GM12878 (cell line): ENCODE results near the gene ATRNL1. TPM values are rescaled to one million over a fixed set of nuclear protein-coding genes. Genes with fewer than 3 reads are reported as not detected.

Source experiments
- ATAC-seq: fragments of 200-7000 bp; cut with Tn5 transposase; 3 replicates; pipeline ENCODE4 v1.9.1; 2020; ENCODE audit warnings: mild to moderate bottlenecking, moderate library complexity
- BruUV-seq: library from RNA; stranded (reverse); fragments of 400-500 nt; replicated peaks from 2 replicates; lab custom pipeline; 2021; lab: Mats Ljungman, UMichigan
- CTCF ChIA-PET: fragments of 300-600 bp; sonication (Branson Sonifier 250); formaldehyde crosslinking; extraction: SDS; loops from one replicate; lab custom pipeline; 2021; ENCODE audit warnings: inconsistent platforms; lab: Yijun Ruan, JAX
- POLR2A ChIA-PET: fragments of 350-600 bp; formaldehyde crosslinking; extraction: SDS; loops from one replicate; lab custom pipeline; 2021; ENCODE audit warnings: inconsistent platforms; lab: Charles Lee
- RAD21 ChIA-PET: fragments of 300-600 bp; sonication (Branson Sonifier 250); formaldehyde crosslinking; loops from one replicate; lab custom pipeline; 2023; ENCODE audit warnings: antibody characterized with exemption; ENCODE audit not compliant: unreplicated experiment; lab: Charles Lee
- SMC1A ChIA-PET: fragments of 300-600 bp; sonication (Branson Sonifier 250); formaldehyde crosslinking; loops from one replicate; lab custom pipeline; 2023; ENCODE audit not compliant: unreplicated experiment, uncharacterized antibody; lab: Charles Lee
- DNase-seq: peaks from one replicate; pipeline ENCODE4 v3.0.0-alpha.2; 2011; ENCODE audit warnings: low read depth, low spot score
- FAIRE-seq: peaks from 3 replicates; lab custom pipeline; 2011; peaks lifted over from hg19 to GRCh38; lab: Jason Lieb, UNC
- H2AFZ ChIP-seq: 2 replicates; pipeline ENCODE4 v1.6.0; 2011; ENCODE audit warnings: low read depth, low read length, control low read depth; ENCODE audit not compliant: control insufficient read depth
- H3K27ac ChIP-seq: 2 replicates; pipeline ENCODE4 v1.5.1; 2011; ENCODE audit warnings: control low read depth; ENCODE audit not compliant: control insufficient read depth, insufficient read depth
- H3K27me3 ChIP-seq, 2 experiments: replicated peaks in 1 of 2; 2 replicates each; pipeline versions ENCODE4 v1.6.0 to v1.6.1; 2011; ENCODE audit warnings: low read length in 1 of 2; ENCODE audit not compliant: control insufficient read depth in 2 of 2, insufficient read depth in 2 of 2
- H3K36me3 ChIP-seq, 2 experiments: 2 replicates each; pipeline ENCODE4 v1.5.1; 2011; ENCODE audit warnings: low read length in 1 of 2; ENCODE audit not compliant: control insufficient read depth in 2 of 2, insufficient read depth in 2 of 2
- H3K4me1 ChIP-seq: 2 replicates; pipeline ENCODE4 v1.6.1; 2011; ENCODE audit warnings: mild to moderate bottlenecking, low read length, moderate library complexity, mixed read lengths; ENCODE audit not compliant: control insufficient read depth, insufficient read depth
- H3K4me2 ChIP-seq: 2 replicates; pipeline ENCODE4 v1.6.0; 2011; ENCODE audit warnings: control low read depth; ENCODE audit not compliant: control insufficient read depth, insufficient read depth
- H3K4me3 ChIP-seq: fragments of 200-600 bp; sonication (generic); 2 replicates; pipeline ENCODE4 v1.5.1; 2016
- H3K79me2 ChIP-seq: 2 replicates; pipeline ENCODE4 v1.6.0; 2011; ENCODE audit warnings: low read length; ENCODE audit not compliant: control insufficient read depth, insufficient read depth
- H3K9ac ChIP-seq: 2 replicates; pipeline ENCODE4 v1.8.0; 2011; ENCODE audit warnings: low read length, control low read depth, mixed read lengths; ENCODE audit not compliant: control insufficient read depth, insufficient read depth
- H3K9me3 ChIP-seq: replicated peaks from 3 replicates; pipeline ENCODE4 v1.5.1; 2011; ENCODE audit warnings: mild to moderate bottlenecking, low read length; ENCODE audit not compliant: control insufficient read depth, insufficient read depth
- H4K20me1 ChIP-seq: 2 replicates; pipeline ENCODE4 v1.6.0; 2011; ENCODE audit not compliant: control insufficient read depth, insufficient read depth
- BCL11A ChIP-seq: IDR thresholded peaks from 2 replicates; pipeline ENCODE4 v1.6.1; 2011; ENCODE audit warnings: low read depth, low read length
- BCL3 ChIP-seq: IDR thresholded peaks from 2 replicates; pipeline ENCODE4 v1.6.1; 2011; ENCODE audit warnings: borderline replicate concordance, low read depth, mild to moderate bottlenecking, moderate library complexity, low read length; ENCODE audit not compliant: insufficient read depth, poor library complexity, severe bottlenecking
- EGR1 ChIP-seq, 2 experiments: IDR thresholded peaks; 1 replicate in 1 of 2; 2 replicates in 1 of 2; pipeline ENCODE4 v1.6.1; 2011 to 2012; ENCODE audit warnings: low read depth in 2 of 2, low read length in 2 of 2, borderline replicate concordance in 1 of 2, mild to moderate bottlenecking in 1 of 2, moderate library complexity in 1 of 2
- GATAD2B ChIP-seq: fragments of 450-650 bp; conservative IDR thresholded peaks from 2 replicates; pipeline ENCODE4 v1.6.1; 2017; ENCODE audit warnings: low read depth, mild to moderate bottlenecking, moderate library complexity
- HCFC1 ChIP-seq: fragments of 150-350 bp; IDR thresholded peaks from 2 replicates; pipeline ENCODE4 v1.6.1; 2014; ENCODE audit warnings: low read length
- LARP7 ChIP-seq: fragments of 450-650 bp; IDR thresholded peaks from 2 replicates; pipeline ENCODE4 v1.6.1; 2017; ENCODE audit warnings: mild to moderate bottlenecking
- MTA3 ChIP-seq: IDR thresholded peaks from 2 replicates; pipeline ENCODE4 v1.6.1; 2012; ENCODE audit warnings: low read length, inconsistent platforms, borderline replicate concordance
- NFIC ChIP-seq: IDR thresholded peaks from 2 replicates; pipeline ENCODE4 v1.6.1; 2012; ENCODE audit warnings: low read depth, mild to moderate bottlenecking, inconsistent platforms, low read length, moderate library complexity
- NFXL1 ChIP-seq: fragments of 450-650 bp; IDR thresholded peaks from 2 replicates; pipeline ENCODE4 v1.6.1; 2017; ENCODE audit warnings: antibody characterized with exemption, mild to moderate bottlenecking, borderline replicate concordance
- RAD21 ChIP-seq: IDR thresholded peaks from 2 replicates; pipeline ENCODE4 v1.6.1; 2011; ENCODE audit warnings: mild to moderate bottlenecking, low read depth, low read length, moderate library complexity; ENCODE audit not compliant: insufficient read depth
- RAD51 ChIP-seq: fragments of 450-650 bp; IDR thresholded peaks from 2 replicates; pipeline ENCODE4 v1.6.1; 2016; ENCODE audit warnings: moderate library complexity, mild to moderate bottlenecking, inconsistent platforms
- SMC3 ChIP-seq: IDR thresholded peaks from 2 replicates; pipeline ENCODE4 v1.6.1; 2011; ENCODE audit warnings: low read length, improper control_type of control experiment, borderline replicate concordance
- SPI1 ChIP-seq: IDR thresholded peaks from 2 replicates; pipeline ENCODE4 v1.6.1; 2011; ENCODE audit warnings: low read depth, mild to moderate bottlenecking, low read length, moderate library complexity, borderline replicate concordance; ENCODE audit not compliant: insufficient read depth
- TARDBP ChIP-seq: IDR thresholded peaks from 2 replicates; pipeline ENCODE4 v1.6.1; 2016; ENCODE audit warnings: borderline replicate concordance
- USF2 ChIP-seq: IDR thresholded peaks from 2 replicates; pipeline ENCODE4 v1.6.1; 2011; ENCODE audit warnings: low read depth, low read length, improper control_type of control experiment, borderline replicate concordance
- ZBTB40 ChIP-seq: fragments of 450-650 bp; IDR thresholded peaks from 2 replicates; pipeline ENCODE4 v1.6.1; 2016; ENCODE audit warnings: mild to moderate bottlenecking, moderate library complexity, borderline replicate concordance
- ZNF274 ChIP-seq: IDR thresholded peaks from one replicate; pipeline ENCODE4 v1.8.0; 2011; ENCODE audit not compliant: insufficient read length, insufficient read depth
- ZNF384 ChIP-seq: IDR thresholded peaks from 2 replicates; pipeline ENCODE4 v1.6.1; 2012; ENCODE audit warnings: low read depth, mild to moderate bottlenecking, low read length, improper control_type of control experiment, borderline replicate concordance
- WGBS: methylation state at CpG from one replicate; pipeline ENCODE4 v1.1.6; 2016; ENCODE audit warnings: low lambda C conversion rate; ENCODE audit not compliant: insufficient replicate concordance, insufficient coverage; ENCODE audit errors: missing lambda C conversion rate; 5-methylcytosine and 5-hydroxymethylcytosine counted together
- in situ Hi-C: fragments of 300-500 bp; cut with MboI; formaldehyde crosslinking; loops from 9 replicates; pipeline ENCODE4 v1.14.3; 2018; ENCODE audit warnings: mixed read lengths
- intact Hi-C: fragments of 100-400 bp; cut with micrococcal nuclease; formaldehyde crosslinking; loops from one replicate; pipeline ENCODE4 v1.14.2; 2022; ENCODE audit not compliant: unreplicated experiment
- polyA plus RNA-seq, 11 experiments: library from polyadenylated mRNA; depleted of rRNA in 4 of 11; unstranded in 6 of 11; stranded (reverse) in 5 of 11; fragments of >200 nt; fragmentation: Nextera tagmentation in 4 of 11; fragmentation: Illumina TruSeq in 1 of 11; extraction: Ambion mirVana in 4 of 11; extraction: Trizol in 1 of 11; gene quantifications; 1 replicate in 1 of 11; 2 replicates in 10 of 11; pipeline versions ENCODE4 v1.2.1 to v1.2.3, GENCODE V29; 2011 to 2016; ENCODE audit warnings: inconsistent platforms in 2 of 11, missing spikeins in 2 of 11, low read depth in 1 of 11
- total RNA-seq, 4 experiments: library from RNA; depleted of rRNA in 3 of 4; stranded (reverse); fragments of >200 nt in 3 of 4; fragmentation: Illumina TruSeq in 1 of 4; extraction: Trizol in 1 of 4; gene quantifications; 2 replicates each; pipeline versions ENCODE4 v1.2.1 to v1.2.3, GENCODE V29; 2013 to 2021

Gene ATRNL1
- total and polyA plus RNA-seq, 10 of the 15 experiments (the other 5 are each of a cell fraction or from before 2014, with no cell fraction given), result 0.03 to 1.4 (median 0.34) TPM

- H3K27me3 ChIP-seq, result no peaks in the 10 kb centered on the region
- intact Hi-C loops, result no loop called here
- no peak overlapping the region for H2AFZ ChIP-seq
- no peak overlapping the region for H3K27ac ChIP-seq
- no peaks in the 10 kb centered on the region for H4K20me1 ChIP-seq
- H3K4me1 ChIP-seq, result no peaks in the 10 kb centered on the region
- BruUV-seq, result no TSS peak
- no peak for FAIRE-seq
- ATAC-seq, result no peak
- H3K4me2 ChIP-seq, result no peak overlapping the region
- DNase-seq, result no peak
- 44% methylated on average over 1 of the region's 1 CpG for WGBS
- H3K4me3 ChIP-seq, result no peak overlapping the region
- ChIA-PET RAD21 (no interaction called here), CTCF (no interaction called here), POLR2A (no interaction called here), SMC1A (no interaction called here)
- in situ Hi-C loops, result no loop called here
- no peak overlapping the region for H3K9ac ChIP-seq
- H3K36me3 ChIP-seq, result no peaks in the 10 kb centered on the region
- TF ChIP-seq USF2, result no peak
- no peak for TF ChIP-seq SPI1
- no peak for TF ChIP-seq EGR1 (IDR thresholded peaks at IDR 0.05; ENCODE audit: borderline replicate concordance in 1 of 2, low read depth in 2 of 2, low read length in 2 of 2)
- TF ChIP-seq NFIC, result no peak
- no peak for TF ChIP-seq TARDBP
- TF ChIP-seq RAD51, result no peak
- TF ChIP-seq SMC3, result no peak
- no peak for TF ChIP-seq BCL11A
- TF ChIP-seq BCL3, result no peak
- no peak for TF ChIP-seq ZBTB40
- no peak for TF ChIP-seq GATAD2B
- no peak for TF ChIP-seq ZNF384
- no peak for TF ChIP-seq LARP7
- no peak for TF ChIP-seq HCFC1
- no peak for TF ChIP-seq NFXL1
- no peak for TF ChIP-seq RAD21
- TF ChIP-seq MTA3, result no peak
- no peak for TF ChIP-seq ZNF274
- TF ChIP-seq, all 136 proteins: peak for 0
- Histone ChIP-seq H3K9me3 (no peaks in the 10 kb centered on the region), H3K79me2 (no peaks in the 10 kb centered on the region)
Measured at GRCh38 chr10:115861864-115862263, 768.7 kb downstream of the ATRNL1 start.
